ENCODE data around the gene UNC13B.

- TF ChIP-seq CTCF (IDR thresholded peaks at IDR 0.05 in 2 of 3, conservative IDR thresholded peaks at IDR 0.05 in 1 of 3; ENCODE audit: insufficient read depth in 2 of 3, low read depth in 1 of 3, low read length in 3 of 3) (no peak), SPI1 (IDR thresholded peaks at IDR 0.05; ENCODE audit: borderline replicate concordance, low read depth, low read length) (no peak), POLR2AphosphoS5 (IDR thresholded peaks at IDR 0.05; ENCODE audit: control insufficient read depth, insufficient read depth, low read depth, low read length) (no peak), MED1 (CRISPR knock-in tag; IDR thresholded peaks at IDR 0.05; ENCODE audit: borderline replicate concordance) (no peak), ZNF121 (CRISPR knock-in tag; conservative IDR thresholded peaks at IDR 0.05) (no peak)
- TF ChIP-seq, protein P1, sequence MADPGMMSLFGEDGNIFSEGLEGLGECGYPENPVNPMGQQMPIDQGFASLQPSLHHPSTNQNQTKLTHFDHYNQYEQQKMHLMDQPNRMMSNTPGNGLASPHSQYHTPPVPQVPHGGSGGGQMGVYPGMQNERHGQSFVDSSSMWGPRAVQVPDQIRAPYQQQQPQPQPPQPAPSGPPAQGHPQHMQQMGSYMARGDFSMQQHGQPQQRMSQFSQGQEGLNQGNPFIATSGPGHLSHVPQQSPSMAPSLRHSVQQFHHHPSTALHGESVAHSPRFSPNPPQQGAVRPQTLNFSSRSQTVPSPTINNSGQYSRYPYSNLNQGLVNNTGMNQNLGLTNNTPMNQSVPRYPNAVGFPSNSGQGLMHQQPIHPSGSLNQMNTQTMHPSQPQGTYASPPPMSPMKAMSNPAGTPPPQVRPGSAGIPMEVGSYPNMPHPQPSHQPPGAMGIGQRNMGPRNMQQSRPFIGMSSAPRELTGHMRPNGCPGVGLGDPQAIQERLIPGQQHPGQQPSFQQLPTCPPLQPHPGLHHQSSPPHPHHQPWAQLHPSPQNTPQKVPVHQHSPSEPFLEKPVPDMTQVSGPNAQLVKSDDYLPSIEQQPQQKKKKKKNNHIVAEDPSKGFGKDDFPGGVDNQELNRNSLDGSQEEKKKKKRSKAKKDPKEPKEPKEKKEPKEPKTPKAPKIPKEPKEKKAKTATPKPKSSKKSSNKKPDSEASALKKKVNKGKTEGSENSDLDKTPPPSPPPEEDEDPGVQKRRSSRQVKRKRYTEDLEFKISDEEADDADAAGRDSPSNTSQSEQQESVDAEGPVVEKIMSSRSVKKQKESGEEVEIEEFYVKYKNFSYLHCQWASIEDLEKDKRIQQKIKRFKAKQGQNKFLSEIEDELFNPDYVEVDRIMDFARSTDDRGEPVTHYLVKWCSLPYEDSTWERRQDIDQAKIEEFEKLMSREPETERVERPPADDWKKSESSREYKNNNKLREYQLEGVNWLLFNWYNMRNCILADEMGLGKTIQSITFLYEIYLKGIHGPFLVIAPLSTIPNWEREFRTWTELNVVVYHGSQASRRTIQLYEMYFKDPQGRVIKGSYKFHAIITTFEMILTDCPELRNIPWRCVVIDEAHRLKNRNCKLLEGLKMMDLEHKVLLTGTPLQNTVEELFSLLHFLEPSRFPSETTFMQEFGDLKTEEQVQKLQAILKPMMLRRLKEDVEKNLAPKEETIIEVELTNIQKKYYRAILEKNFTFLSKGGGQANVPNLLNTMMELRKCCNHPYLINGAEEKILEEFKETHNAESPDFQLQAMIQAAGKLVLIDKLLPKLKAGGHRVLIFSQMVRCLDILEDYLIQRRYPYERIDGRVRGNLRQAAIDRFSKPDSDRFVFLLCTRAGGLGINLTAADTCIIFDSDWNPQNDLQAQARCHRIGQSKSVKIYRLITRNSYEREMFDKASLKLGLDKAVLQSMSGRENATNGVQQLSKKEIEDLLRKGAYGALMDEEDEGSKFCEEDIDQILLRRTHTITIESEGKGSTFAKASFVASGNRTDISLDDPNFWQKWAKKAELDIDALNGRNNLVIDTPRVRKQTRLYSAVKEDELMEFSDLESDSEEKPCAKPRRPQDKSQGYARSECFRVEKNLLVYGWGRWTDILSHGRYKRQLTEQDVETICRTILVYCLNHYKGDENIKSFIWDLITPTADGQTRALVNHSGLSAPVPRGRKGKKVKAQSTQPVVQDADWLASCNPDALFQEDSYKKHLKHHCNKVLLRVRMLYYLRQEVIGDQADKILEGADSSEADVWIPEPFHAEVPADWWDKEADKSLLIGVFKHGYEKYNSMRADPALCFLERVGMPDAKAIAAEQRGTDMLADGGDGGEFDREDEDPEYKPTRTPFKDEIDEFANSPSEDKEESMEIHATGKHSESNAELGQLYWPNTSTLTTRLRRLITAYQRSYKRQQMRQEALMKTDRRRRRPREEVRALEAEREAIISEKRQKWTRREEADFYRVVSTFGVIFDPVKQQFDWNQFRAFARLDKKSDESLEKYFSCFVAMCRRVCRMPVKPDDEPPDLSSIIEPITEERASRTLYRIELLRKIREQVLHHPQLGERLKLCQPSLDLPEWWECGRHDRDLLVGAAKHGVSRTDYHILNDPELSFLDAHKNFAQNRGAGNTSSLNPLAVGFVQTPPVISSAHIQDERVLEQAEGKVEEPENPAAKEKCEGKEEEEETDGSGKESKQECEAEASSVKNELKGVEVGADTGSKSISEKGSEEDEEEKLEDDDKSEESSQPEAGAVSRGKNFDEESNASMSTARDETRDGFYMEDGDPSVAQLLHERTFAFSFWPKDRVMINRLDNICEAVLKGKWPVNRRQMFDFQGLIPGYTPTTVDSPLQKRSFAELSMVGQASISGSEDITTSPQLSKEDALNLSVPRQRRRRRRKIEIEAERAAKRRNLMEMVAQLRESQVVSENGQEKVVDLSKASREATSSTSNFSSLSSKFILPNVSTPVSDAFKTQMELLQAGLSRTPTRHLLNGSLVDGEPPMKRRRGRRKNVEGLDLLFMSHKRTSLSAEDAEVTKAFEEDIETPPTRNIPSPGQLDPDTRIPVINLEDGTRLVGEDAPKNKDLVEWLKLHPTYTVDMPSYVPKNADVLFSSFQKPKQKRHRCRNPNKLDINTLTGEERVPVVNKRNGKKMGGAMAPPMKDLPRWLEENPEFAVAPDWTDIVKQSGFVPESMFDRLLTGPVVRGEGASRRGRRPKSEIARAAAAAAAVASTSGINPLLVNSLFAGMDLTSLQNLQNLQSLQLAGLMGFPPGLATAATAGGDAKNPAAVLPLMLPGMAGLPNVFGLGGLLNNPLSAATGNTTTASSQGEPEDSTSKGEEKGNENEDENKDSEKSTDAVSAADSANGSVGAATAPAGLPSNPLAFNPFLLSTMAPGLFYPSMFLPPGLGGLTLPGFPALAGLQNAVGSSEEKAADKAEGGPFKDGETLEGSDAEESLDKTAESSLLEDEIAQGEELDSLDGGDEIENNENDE (IDR thresholded peaks at IDR 0.05; ENCODE audit: low read depth, low read length) = no peak
These were observed 186.3 kb downstream of the UNC13B start for GRCh38 chr9:35348109-35348508.
